Lung microvascular endothelial cell (primary cell): ENCODE results near the gene MBP. TPM values are rescaled to one million over a fixed set of nuclear protein-coding genes. Genes with fewer than 3 reads are reported as not detected.

Experiments used
- DNase-seq, 2 donors: peaks; one replicate each; pipeline versions ENCODE4 v3.0.0 to v3.0.0-alpha.2; 2010; ENCODE audit warnings: low read depth in 2 of 2
- total RNA-seq: library from RNA; depleted of rRNA; stranded (reverse); fragments of >200 nt; gene quantifications from 2 replicates; pipeline ENCODE4 v1.2.1, GENCODE V29; 2014

MBP gene
- total RNA-seq, 1 donor from 2014 or later, result 6.9 TPM

GRCh38 chr18:77151033-77151771 is 18.6 kb upstream of the MBP start:
- no peak for DNase-seq

GRCh38 chr18:77150588-77150987 is 18.0 kb upstream of the MBP start:
- no peak for DNase-seq

GRCh38 chr18:77148289-77148688 is 15.7 kb upstream of the MBP start:
- no peak for DNase-seq

DNA sequence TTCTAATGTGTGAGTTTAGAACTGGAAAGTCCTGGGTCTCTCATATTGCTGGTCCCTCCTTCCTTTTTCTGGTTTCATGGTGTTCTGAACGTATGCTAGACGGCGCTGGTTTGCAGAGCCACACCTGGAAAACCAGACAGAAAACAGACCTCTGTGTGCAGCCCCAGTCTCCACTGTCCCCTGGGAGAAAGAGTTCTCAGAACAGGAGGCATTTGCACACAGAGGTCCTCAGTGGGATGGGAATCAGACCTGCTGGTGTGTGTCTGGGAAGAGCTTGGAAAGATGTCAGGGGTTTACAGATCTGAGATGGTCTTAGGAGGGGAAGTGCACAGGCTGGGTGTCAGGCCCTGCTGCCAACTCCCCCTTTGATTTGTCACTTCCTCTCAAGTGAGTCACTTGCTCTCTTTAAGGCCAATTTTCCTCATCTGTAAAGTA is 14.9 kb upstream of the MBP start:
- DNase-seq, result peak in 1 of 2 donors; percentile 74

DNA sequence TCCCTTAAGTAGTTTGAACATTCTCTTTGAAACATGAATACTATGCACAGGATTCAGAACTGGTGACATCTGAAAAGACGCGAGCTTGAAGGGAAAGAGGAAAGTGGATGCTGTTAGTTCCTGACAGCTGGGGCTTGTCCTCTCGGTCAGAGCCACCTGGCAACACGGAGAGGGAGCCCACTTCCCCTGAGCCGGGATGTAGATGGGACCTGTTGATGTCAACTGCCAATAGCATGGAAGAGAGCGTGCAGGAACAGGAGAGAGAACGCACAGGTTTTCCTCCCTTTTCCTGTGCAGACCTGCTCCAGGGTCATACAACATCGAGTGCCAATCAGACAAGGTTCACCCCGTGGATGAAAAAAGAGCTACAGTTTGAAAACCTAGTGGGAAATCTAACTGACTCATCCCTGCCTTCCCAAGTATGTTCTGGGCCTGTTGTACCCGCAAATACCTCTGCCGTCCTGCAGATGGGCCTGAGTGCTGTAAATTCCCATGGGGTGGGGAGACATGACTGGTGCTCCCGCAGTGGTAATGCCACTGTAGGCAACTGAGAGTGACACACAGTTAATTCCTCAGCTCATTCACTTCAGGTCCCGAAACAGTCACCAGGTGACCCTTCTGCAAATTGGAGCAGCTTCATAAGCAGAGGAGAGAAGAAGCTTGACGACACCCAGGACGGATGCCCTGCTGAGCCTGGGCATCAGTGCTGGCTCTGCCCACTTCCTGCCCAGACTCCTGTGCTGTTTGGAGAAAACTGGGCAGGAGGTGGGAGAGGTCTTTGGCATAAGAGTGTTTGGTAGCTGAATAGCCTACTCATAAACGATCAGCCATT is 13.9 kb upstream of the MBP start:
- DNase-seq, result no peak

DNA sequence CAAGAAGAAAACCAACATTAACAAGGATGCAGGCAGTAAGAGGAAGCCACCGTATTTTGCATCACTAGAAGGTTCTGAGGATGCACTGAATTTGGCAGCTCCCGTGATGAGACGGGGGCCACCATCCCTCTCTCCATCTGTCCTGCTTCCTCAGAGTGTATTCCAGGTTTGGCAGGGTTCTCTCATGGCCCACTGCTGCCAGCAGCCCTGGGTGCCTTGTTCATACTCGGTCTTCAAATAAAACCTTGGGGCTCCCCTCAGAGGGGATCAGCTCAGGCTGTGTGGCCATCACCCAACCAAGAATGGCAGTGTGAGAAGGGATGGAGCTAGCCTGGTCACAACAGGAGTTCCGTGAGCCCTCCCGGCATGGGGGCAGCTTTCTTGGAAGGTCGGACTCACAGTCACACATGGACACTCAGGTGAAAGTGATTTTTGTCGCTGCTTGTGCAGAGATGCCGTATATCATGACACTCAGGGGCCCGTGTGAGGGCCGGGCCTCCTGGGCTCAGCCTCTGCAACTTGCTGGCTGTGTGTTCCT is 12.8 kb upstream of the MBP start:
- DNase-seq, result no peak

DNA sequence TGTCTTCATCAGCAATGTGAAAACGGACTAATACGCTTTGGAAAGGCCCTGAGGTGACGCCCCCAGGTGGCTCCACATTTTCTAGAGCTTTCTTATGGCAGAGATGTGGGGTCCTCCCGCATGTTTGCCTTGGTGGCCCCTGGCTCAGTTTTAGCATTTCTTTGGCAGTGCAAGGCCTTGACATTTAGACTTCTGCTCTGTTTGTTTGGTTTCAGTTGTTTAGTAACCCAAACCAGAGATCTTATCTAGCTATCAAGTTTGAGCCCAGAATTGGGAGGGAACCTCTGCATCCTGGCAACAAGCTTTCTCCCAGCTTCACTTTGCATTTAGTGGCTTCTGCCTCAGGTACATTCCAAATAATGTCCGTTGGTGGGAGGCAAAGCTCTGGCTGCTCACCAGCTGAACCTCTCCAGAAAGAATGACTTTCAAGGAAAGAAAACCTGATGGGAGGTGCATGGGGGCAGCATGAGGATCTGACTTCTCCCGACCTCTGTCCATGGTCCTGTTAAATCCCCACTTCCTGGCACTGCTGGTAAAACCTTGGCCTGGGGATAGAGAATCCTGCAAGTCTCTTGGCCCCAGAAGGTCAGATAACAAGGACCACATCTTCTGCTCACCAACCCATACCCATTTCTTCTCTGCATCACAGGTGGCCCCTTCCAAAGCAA is 12.0 kb upstream of the MBP start:
- no peak for DNase-seq

DNA sequence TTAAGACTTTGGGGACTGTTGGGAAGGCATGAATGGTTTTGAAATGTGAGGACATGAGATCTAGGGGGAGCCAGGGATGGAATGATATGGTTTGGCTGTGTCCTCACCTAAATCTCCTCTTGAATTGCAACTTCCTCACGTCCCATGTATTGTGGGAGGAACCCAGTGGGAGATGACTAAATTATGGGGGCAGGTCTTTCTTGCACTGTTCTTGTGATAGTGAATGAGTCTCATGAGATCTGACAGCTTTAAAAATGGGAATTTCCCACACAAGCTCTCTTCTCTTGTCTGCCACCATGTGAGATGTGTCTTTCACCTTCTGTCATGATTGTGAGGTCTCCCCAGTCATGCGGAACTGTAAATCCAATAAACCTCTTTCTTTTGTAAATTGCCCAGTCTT is 11.5 kb upstream of the MBP start:
- no peak for DNase-seq

DNA sequence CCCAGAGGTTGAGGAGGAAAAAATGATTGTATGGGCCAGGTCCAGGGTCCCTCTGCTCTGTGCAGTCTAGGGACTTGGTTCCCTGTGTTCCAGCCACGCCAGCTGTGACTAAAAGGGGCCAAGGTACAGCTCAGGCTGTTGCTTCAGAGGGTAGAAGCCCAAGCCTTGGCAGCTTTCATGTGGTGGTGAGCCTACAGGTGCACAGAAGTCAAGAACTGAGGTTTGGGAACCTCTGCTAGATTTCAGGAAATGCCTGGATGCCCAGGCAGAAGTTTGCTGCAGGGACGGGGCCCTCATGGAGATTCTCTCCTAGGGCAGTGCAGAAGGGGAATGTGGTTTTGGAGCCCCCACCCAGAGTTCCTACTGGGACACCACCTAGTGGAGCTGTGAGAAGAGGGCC is 10.6 kb upstream of the MBP start:
- no peak for DNase-seq

GRCh38 chr18:77141401-77142118 is 9.0 kb upstream of the MBP start:
- no peak for DNase-seq

GRCh38 chr18:77140439-77141109 is 8.0 kb upstream of the MBP start:
- peak; percentile 52 to 72 for DNase-seq

GRCh38 chr18:77140030-77140429 is 7.4 kb upstream of the MBP start:
- DNase-seq, result no peak

DNA sequence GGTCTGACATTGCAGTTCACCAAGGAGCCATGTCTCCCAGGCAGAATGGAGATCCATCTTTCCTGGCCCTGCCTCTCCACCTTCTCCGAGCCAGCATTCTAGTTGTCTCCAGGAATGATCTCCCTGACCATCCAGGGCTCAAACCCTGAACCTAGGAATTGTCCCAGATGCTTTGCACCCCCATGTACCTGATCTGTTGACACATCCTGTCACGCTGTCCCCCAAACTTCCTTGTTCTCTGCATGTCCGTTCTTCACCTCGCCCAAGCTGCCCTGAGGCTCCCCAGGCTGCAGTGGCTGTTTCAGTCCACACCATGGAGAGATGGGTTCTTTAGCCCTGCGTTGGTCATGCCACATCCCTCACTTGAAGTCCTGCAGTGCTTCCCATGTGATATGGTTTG is 7.0 kb upstream of the MBP start:
- no peak for DNase-seq

- DNase-seq, result no peak
Observed at GRCh38 chr18:77138270-77138669, 5.7 kb upstream of the MBP start.

GRCh38 chr18:77137851-77138250 is 5.3 kb upstream of the MBP start:
- DNase-seq, result no peak

- no peak for DNase-seq
Observed at GRCh38 chr18:77136871-77137665, 4.5 kb upstream of the MBP start.

- no peak for DNase-seq
Observed at GRCh38 chr18:77136076-77136718, 3.6 kb upstream of the MBP start.

DNA sequence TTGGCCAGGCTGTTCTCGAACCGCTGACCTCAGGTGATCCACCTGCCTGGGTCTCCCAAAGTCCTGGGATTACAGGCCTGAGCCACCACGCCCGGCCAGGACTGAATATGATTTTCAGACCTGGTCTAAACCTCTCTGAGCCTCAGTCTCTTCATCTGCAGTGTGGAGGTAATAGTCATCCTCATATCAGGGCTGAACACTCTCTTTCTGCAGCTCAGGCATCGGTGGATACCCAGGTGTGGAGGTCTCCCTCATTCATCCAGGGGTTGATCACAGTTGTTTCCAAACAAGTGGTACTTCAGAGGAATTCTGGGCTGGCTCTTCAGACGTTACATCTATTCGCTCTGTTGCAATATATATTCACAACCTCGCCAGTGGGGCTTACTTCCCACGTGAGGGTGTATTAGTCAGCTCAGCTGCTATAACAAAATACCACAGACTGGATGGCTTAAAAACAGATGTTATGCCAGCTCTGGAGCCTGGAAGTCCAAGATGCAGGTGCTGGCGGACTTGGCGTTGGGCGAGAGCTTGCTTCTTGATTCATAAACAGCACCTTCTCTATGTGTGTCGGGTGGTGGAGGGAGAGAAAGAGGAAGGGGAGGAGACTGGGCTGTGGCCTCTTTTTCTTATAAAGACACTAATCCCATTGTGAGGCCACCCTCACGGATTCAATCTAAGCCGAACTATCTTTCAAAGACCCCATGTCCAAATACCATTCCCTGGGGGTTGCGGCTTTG is 2.9 kb upstream of the MBP start:
- no peak for DNase-seq

GRCh38 chr18:77134611-77135010 is 2.0 kb upstream of the MBP start:
- no peak for DNase-seq
